ENCODE results near the gene FHOD3. TPM values are rescaled to one million over a fixed set of nuclear protein-coding genes. Genes with fewer than 3 reads are reported as not detected.

The FHOD3 gene
- polyA plus RNA-seq, 2 of the 4 experiments (the other 2 are of a cell fraction), result 2.5 to 3.6 TPM

- TF ChIP-seq E2F6 (IDR thresholded peaks at IDR 0.05; ENCODE audit: borderline replicate concordance, low read depth) (no peak), RAD21 (conservative IDR thresholded peaks at IDR 0.05 in 1 of 2, IDR thresholded peaks at IDR 0.05 in 1 of 2) (no peak), MAZ (IDR thresholded peaks at IDR 0.05; ENCODE audit: borderline replicate concordance, low read depth, low read length) (no peak), USF2 (IDR thresholded peaks at IDR 0.05) (no peak), EHF (CRISPR knock-in tag; IDR thresholded peaks at IDR 0.05) (no peak), JUNB (IDR thresholded peaks at IDR 0.05) (no peak), ZC3H11A (IDR thresholded peaks at IDR 0.05) (no peak), POLR2AphosphoS2 (conservative IDR thresholded peaks at IDR 0.05; ENCODE audit: low read length) (no peak), RFX5 (IDR thresholded peaks at IDR 0.05) (no peak)
- TF ChIP-seq, protein P1, sequence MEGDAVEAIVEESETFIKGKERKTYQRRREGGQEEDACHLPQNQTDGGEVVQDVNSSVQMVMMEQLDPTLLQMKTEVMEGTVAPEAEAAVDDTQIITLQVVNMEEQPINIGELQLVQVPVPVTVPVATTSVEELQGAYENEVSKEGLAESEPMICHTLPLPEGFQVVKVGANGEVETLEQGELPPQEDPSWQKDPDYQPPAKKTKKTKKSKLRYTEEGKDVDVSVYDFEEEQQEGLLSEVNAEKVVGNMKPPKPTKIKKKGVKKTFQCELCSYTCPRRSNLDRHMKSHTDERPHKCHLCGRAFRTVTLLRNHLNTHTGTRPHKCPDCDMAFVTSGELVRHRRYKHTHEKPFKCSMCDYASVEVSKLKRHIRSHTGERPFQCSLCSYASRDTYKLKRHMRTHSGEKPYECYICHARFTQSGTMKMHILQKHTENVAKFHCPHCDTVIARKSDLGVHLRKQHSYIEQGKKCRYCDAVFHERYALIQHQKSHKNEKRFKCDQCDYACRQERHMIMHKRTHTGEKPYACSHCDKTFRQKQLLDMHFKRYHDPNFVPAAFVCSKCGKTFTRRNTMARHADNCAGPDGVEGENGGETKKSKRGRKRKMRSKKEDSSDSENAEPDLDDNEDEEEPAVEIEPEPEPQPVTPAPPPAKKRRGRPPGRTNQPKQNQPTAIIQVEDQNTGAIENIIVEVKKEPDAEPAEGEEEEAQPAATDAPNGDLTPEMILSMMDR (IDR thresholded peaks at IDR 0.05), result no peak
- TF ChIP-seq, protein P2, sequence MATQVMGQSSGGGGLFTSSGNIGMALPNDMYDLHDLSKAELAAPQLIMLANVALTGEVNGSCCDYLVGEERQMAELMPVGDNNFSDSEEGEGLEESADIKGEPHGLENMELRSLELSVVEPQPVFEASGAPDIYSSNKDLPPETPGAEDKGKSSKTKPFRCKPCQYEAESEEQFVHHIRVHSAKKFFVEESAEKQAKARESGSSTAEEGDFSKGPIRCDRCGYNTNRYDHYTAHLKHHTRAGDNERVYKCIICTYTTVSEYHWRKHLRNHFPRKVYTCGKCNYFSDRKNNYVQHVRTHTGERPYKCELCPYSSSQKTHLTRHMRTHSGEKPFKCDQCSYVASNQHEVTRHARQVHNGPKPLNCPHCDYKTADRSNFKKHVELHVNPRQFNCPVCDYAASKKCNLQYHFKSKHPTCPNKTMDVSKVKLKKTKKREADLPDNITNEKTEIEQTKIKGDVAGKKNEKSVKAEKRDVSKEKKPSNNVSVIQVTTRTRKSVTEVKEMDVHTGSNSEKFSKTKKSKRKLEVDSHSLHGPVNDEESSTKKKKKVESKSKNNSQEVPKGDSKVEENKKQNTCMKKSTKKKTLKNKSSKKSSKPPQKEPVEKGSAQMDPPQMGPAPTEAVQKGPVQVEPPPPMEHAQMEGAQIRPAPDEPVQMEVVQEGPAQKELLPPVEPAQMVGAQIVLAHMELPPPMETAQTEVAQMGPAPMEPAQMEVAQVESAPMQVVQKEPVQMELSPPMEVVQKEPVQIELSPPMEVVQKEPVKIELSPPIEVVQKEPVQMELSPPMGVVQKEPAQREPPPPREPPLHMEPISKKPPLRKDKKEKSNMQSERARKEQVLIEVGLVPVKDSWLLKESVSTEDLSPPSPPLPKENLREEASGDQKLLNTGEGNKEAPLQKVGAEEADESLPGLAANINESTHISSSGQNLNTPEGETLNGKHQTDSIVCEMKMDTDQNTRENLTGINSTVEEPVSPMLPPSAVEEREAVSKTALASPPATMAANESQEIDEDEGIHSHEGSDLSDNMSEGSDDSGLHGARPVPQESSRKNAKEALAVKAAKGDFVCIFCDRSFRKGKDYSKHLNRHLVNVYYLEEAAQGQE (IDR thresholded peaks at IDR 0.05), result no peak
- no peak overlapping the region for H3K27ac ChIP-seq
- POLR2A ChIA-PET, result no interaction called here
- H3K4me3 ChIP-seq, result no peak overlapping the region
- WGBS (ENCODE audit: missing lambda C conversion rate), result 40% methylated on average over 1 of the region's 2 CpGs
- no peaks in the 10 kb centered on the region for H3K4me1 ChIP-seq
- no peak overlapping the region for H3K4me2 ChIP-seq
- DNase-seq (ENCODE audit: low read depth in 1 of 2, low spot score in 1 of 2), result no peak
- ATAC-seq, result no peak
- H3K9me3 ChIP-seq, result no peaks in the 10 kb centered on the region
- no peak for FAIRE-seq
- CTCF ChIA-PET, result interaction anchor here (0.8 kb wide), 1 partner anchor 22 kb away, joined by 4 read pairs; no protein-coding TSS in a partner anchor
Measured at GRCh38 chr18:36378205-36378604, 80.7 kb downstream of the FHOD3 start.

DNA sequence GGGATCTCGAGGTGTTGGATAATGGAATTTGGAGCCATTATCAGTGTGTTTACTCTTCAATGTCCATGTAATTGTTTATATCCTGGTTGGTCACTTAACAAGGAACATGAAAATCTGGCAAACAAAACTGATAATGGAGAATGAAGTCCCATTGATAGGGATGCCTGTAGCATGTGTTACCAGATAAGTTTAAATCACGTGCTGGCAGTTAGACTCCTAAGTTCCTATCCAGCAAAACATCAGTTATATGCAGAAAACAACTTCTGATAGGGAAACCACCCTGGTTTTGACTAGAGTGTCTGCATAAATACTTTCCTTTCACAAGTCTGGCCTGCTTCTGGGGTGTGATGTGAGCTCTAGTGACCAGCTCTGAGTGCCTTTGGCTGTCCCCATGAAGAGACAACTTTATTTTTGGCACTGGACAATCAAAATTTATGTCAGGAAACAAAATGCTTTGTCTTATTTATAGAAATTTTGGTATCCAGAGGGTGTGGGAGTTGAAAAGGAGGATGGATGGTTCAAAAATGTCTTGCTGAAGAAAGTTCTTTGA is 82.0 kb downstream of the FHOD3 start:
- Histone ChIP-seq H3K4me1 (no peaks in the 10 kb centered on the region), H3K27ac (no peak overlapping the region), H3K4me3 (no peak overlapping the region), H3K9me3 (no peaks in the 10 kb centered on the region), H3K4me2 (no peak overlapping the region)
- ATAC-seq, result no peak
- no peak for FAIRE-seq
- no peak for TF ChIP-seq ESRRA (IDR thresholded peaks at IDR 0.05; ENCODE audit: borderline replicate concordance, low read length)
- no peak for TF ChIP-seq BHLHE40 (IDR thresholded peaks at IDR 0.05; ENCODE audit: low read depth, low read length)
- no peak for TF ChIP-seq RNF2 (IDR thresholded peaks at IDR 0.05; ENCODE audit: borderline replicate concordance, low read depth)
- TF ChIP-seq, protein P2 (IDR thresholded peaks at IDR 0.05), result no peak
- no peak for TF ChIP-seq NFE2L2 (conservative IDR thresholded peaks at IDR 0.05; ENCODE audit: low read length)
- TF ChIP-seq RFX5 (IDR thresholded peaks at IDR 0.05), result no peak
- TF ChIP-seq FOSB (CRISPR knock-in tag; IDR thresholded peaks at IDR 0.05), result no peak
- ChIA-PET CTCF (no interaction called here), POLR2A (no interaction called here)
- DNase-seq (ENCODE audit: low read depth in 1 of 2, low spot score in 1 of 2), result no peak
- 26% methylated on average over 2 of the region's 2 CpGs for WGBS (ENCODE audit: missing lambda C conversion rate)
